Measurements from ENCODE around the gene ZNF367. TPM values are rescaled to one million over a fixed set of nuclear protein-coding genes. Genes with fewer than 3 reads are reported as not detected.

The ZNF367 gene
- total and polyA plus RNA-seq, 9 of the 15 experiments (the other 6 are each of a cell fraction or from before 2014, with no cell fraction given) = 2.7 to 14.4 (median 10.0) TPM

- TF ChIP-seq ID3 (CRISPR knock-in tag; IDR thresholded peaks at IDR 0.05) = no peak
- no peak for TF ChIP-seq ID3 (tag; IDR thresholded peaks at IDR 0.05)
- TF ChIP-seq ESRRB (CRISPR knock-in tag; IDR thresholded peaks at IDR 0.05; ENCODE audit: borderline replicate concordance) = no peak
- no peak for TF ChIP-seq CBX3 (IDR thresholded peaks at IDR 0.05; ENCODE audit: borderline replicate concordance in 1 of 2, low read length in 2 of 2)
- no peak for TF ChIP-seq ZNF347 (CRISPR knock-in tag; IDR thresholded peaks at IDR 0.05; ENCODE audit: low read depth)
- TF ChIP-seq YBX1 (IDR thresholded peaks at IDR 0.05) = no peak
- no peak for TF ChIP-seq HNRNPH1 (optimal IDR thresholded peaks at IDR 0.05; ENCODE audit: low read depth, low read length)
- TF ChIP-seq MITF (IDR thresholded peaks at IDR 0.05) = no peak
- no peak for TF ChIP-seq POLR2H (tag; IDR thresholded peaks at IDR 0.05; ENCODE audit: low read depth)
- TF ChIP-seq TBP (optimal IDR thresholded peaks at IDR 0.05; ENCODE audit: low read depth, low read length) = no peak
- peak; percentile 57 for TF ChIP-seq MYC (IDR thresholded peaks at IDR 0.05; ENCODE audit: low read depth, low read length)
- TF ChIP-seq MYC (CRISPR knock-in tag; IDR thresholded peaks at IDR 0.05; ENCODE audit: borderline replicate concordance, low read depth) = no peak
- TF ChIP-seq GABPB1 (CRISPR knock-in tag; IDR thresholded peaks at IDR 0.05) = 0 out of 2 replicates have a peak, but pooled peaks have one; percentile 30
- no peak for TF ChIP-seq AFF1 (IDR thresholded peaks at IDR 0.05; ENCODE audit: low read depth in 1 of 2, partially characterized antibody in 2 of 2)
- no peak for TF ChIP-seq CHD2 (IDR thresholded peaks at IDR 0.05; ENCODE audit: low read depth, low read length)
- TF ChIP-seq MEIS2 (IDR thresholded peaks at IDR 0.05; ENCODE audit: partially characterized antibody) = peak; percentile 47
- no peak for TF ChIP-seq ATF4 (CRISPR knock-in tag; IDR thresholded peaks at IDR 0.05)
- no peak for TF ChIP-seq ARID2 (IDR thresholded peaks at IDR 0.05)
- TF ChIP-seq TEAD2 (tag; IDR thresholded peaks at IDR 0.05) = no peak
- TF ChIP-seq RCOR1 (IDR thresholded peaks at IDR 0.05; ENCODE audit: borderline replicate concordance in 1 of 2, low read depth in 2 of 2, low read length in 2 of 2) = no peak
- no peak for TF ChIP-seq GTF2A2 (tag; IDR thresholded peaks at IDR 0.05)
These were observed 4.6 kb downstream of the ZNF367 start (continued) for GRCh38 chr9:96413302-96414221.

Measured in K562 (cell line).